ENCODE results near the gene METAP1D. TPM values are rescaled to one million over a fixed set of nuclear protein-coding genes. Genes with fewer than 3 reads are reported as not detected.

Gene METAP1D
- total RNA-seq, 3 donors from 2014 or later, result 6.2 to 12.5 (median 7.8) TPM

- no peak for TF ChIP-seq CTCF (IDR thresholded peaks at IDR 0.05)
- no peak for TF ChIP-seq POLR2A (IDR thresholded peaks at IDR 0.05)
- TF ChIP-seq POLR2AphosphoS5 (IDR thresholded peaks at IDR 0.05), result no peak
- intact Hi-C loops (cut with DNase I; ENCODE audit: low total_unique reads), result no loop called here
- Histone ChIP-seq H3K36me3 (no peaks in the 10 kb centered on the region), H3K27ac (no peak overlapping the region), H3K9me3 (no peaks in the 10 kb centered on the region), H3K4me1 (no peaks in the 10 kb centered on the region), H3K27me3 (no peaks in the 10 kb centered on the region), H3K4me3 (no peak overlapping the region)
- no peak for DNase-seq (ENCODE audit: low spot score in 2 of 2)
These were observed 71.2 kb downstream of the METAP1D start for GRCh38 chr2:172070936-172071335.

- no peak overlapping the region for H3K27ac ChIP-seq
- DNase-seq (ENCODE audit: low spot score in 2 of 2), result no peak
- H3K4me1 ChIP-seq, result no peaks in the 10 kb centered on the region
- no peak for TF ChIP-seq POLR2AphosphoS5 (IDR thresholded peaks at IDR 0.05)
- no peak for TF ChIP-seq POLR2A (IDR thresholded peaks at IDR 0.05)
- TF ChIP-seq CTCF (IDR thresholded peaks at IDR 0.05), result no peak
- H3K4me3 ChIP-seq, result no peak overlapping the region
- H3K27me3 ChIP-seq, result no peaks in the 10 kb centered on the region
- no peaks in the 10 kb centered on the region for H3K9me3 ChIP-seq
- H3K36me3 ChIP-seq, result no peaks in the 10 kb centered on the region
- intact Hi-C loops (cut with DNase I; ENCODE audit: low total_unique reads), result no loop called here
These were observed 72.5 kb downstream of the METAP1D start for GRCh38 chr2:172072303-172072702.

GRCh38 chr2:172072706-172073105 lies 73.0 kb downstream of the METAP1D start:
- H3K27me3 ChIP-seq, result no peaks in the 10 kb centered on the region
- no peak for DNase-seq (ENCODE audit: low spot score in 2 of 2)
- intact Hi-C loops (cut with DNase I; ENCODE audit: low total_unique reads), result no loop called here
- no peak overlapping the region for H3K4me3 ChIP-seq
- no peaks in the 10 kb centered on the region for H3K36me3 ChIP-seq
- H3K27ac ChIP-seq, result no peak overlapping the region
- no peaks in the 10 kb centered on the region for H3K4me1 ChIP-seq
- H3K9me3 ChIP-seq, result no peaks in the 10 kb centered on the region
- no peak for TF ChIP-seq CTCF (IDR thresholded peaks at IDR 0.05)
- no peak for TF ChIP-seq POLR2A (IDR thresholded peaks at IDR 0.05)
- no peak for TF ChIP-seq POLR2AphosphoS5 (IDR thresholded peaks at IDR 0.05)

GRCh38 chr2:172073518-172073917 lies 73.8 kb downstream of the METAP1D start:
- no peak for DNase-seq (ENCODE audit: low spot score in 2 of 2)
- H3K4me3 ChIP-seq, result no peak overlapping the region
- H3K9me3 ChIP-seq, result no peaks in the 10 kb centered on the region
- H3K27ac ChIP-seq, result no peak overlapping the region
- H3K36me3 ChIP-seq, result no peaks in the 10 kb centered on the region
- no peaks in the 10 kb centered on the region for H3K27me3 ChIP-seq
- no peaks in the 10 kb centered on the region for H3K4me1 ChIP-seq
- TF ChIP-seq CTCF (IDR thresholded peaks at IDR 0.05), result no peak
- no peak for TF ChIP-seq POLR2A (IDR thresholded peaks at IDR 0.05)
- TF ChIP-seq POLR2AphosphoS5 (IDR thresholded peaks at IDR 0.05), result no peak
- intact Hi-C loops (cut with DNase I; ENCODE audit: low total_unique reads), result no loop called here

GRCh38 chr2:172074254-172074653 lies 74.5 kb downstream of the METAP1D start:
- no peak overlapping the region for H3K4me3 ChIP-seq
- H3K9me3 ChIP-seq, result no peaks in the 10 kb centered on the region
- no peaks in the 10 kb centered on the region for H3K36me3 ChIP-seq
- intact Hi-C loops (cut with DNase I; ENCODE audit: low total_unique reads), result no loop called here
- no peaks in the 10 kb centered on the region for H3K27me3 ChIP-seq
- no peak overlapping the region for H3K27ac ChIP-seq
- TF ChIP-seq POLR2AphosphoS5 (IDR thresholded peaks at IDR 0.05), result no peak
- no peak for TF ChIP-seq POLR2A (IDR thresholded peaks at IDR 0.05)
- no peak for TF ChIP-seq CTCF (IDR thresholded peaks at IDR 0.05)
- no peaks in the 10 kb centered on the region for H3K4me1 ChIP-seq
- DNase-seq (ENCODE audit: low spot score in 2 of 2), result no peak

Measured in breast epithelium (tissue), 4 donors.